ENCODE results near the gene HOATZ.

Gene HOATZ

DNA sequence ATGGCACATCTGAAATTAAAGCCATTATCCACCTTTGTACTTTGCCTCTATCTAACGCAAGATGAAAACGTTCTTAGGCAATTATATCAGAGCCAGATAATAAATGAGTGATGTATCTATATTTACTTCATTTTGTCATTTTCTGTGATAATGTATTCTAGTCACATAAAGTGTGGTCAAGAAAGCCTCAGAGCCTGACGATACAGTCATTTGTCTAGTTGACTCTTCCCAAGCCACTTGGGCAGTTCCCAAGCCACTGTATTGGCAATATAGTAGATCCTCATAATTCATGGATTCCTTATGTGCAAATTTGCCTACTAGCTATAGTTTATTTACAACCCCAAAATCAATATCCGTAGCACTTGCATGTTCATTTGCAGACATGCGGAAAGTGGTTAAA lies 7.8 kb downstream of the HOATZ start:
- DNase-seq (ENCODE audit: low read depth): no peak

DNA sequence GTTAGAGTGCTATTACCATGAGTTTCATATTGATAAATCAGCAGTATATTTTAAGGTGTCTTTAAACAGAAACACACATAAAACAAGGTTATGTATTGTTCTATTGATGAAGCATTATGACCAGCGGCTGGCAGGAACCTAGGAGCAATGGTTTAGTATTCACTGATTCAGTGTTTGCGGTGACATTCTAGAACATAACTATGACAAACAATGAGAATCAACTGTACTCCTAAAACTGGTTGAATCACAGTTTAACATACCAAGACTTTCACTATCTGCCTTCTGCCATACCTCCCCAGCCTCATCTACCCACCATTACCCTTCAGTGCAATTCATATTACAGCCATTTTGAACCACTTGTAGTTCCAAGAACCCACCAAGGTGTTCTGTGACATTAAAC lies 8.8 kb downstream of the HOATZ start:
- DNase-seq (ENCODE audit: low read depth): no peak

DNA sequence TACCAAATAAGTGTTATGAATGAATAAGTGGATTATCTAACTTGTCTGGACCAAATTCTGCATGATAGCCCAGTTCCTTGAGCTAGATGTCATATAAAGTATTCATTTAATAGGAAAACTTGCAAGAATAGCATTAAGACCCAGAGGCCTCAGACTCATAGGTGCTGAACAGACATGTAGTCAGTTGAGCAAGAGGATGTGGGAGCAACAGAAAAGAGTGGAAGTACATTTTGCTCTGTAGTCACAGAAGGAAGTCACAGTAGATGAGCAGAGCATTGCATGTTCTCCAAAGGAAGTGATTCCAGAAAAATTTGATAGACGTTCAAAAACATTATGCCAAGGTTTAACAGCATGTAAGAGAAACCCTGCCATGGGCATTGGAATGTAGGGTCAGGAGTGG lies 9.5 kb downstream of the HOATZ start:
- no peak for DNase-seq (ENCODE audit: low read depth)

DNA sequence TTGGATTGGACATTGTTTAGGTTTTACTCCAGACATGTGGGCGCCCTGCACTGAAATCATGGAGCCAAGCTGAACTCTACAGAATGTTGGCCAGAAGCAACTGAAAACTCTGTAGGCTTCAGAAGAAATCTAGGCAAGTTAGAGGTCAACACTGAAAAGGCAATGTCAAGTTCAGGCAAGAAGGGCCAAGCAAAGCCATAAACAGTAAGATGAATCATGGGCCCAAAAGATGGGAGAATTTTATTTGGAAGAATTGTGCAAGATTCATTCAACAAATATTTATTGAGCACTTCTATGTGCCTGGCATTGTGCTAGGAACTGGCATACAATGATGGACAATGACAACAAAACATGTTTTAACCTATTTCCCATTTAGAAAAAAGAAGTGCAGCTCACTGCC lies 10.9 kb downstream of the HOATZ start:
- DNase-seq (ENCODE audit: low read depth): no peak

DNA sequence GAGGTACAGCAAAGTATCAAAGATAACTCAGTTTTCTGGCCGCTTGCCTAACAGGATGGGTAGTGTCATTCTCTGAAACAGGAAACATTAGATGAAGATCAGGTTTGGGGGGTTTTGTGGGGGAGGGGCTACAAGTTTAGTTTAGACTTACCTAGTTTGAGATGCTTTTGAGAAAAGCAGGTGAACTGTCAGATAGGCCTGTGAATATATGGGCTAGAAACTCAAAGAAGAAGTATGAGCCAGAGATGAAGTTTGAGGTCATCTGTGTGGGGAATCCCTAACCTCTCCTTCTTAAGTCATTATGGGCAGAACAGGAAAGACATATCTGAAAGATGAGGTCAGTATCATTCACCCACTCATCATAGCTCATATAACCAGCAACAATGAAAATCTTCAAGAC lies 11.9 kb downstream of the HOATZ start:
- DNase-seq (ENCODE audit: low read depth): peak; percentile 89

DNA sequence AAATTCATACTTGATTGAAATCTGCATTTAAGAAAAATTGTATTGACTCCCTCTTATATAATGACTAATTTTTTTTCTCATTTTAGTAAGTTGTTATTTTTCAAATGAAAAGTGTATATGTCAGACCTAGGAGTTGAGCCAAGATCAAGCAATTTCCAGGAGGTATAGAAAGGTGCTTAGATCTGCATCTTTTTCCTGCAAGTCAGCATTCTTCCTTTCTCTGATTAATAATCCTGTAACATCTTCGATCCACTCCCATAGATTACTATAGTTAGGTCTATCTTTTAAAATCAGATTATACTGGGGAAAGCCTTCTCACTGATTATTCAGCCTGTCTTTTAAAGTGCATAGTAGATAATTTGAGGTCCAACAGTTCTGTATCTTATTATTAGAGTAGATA lies 12.7 kb downstream of the HOATZ start:
- DNase-seq (ENCODE audit: low read depth): no peak

DNA sequence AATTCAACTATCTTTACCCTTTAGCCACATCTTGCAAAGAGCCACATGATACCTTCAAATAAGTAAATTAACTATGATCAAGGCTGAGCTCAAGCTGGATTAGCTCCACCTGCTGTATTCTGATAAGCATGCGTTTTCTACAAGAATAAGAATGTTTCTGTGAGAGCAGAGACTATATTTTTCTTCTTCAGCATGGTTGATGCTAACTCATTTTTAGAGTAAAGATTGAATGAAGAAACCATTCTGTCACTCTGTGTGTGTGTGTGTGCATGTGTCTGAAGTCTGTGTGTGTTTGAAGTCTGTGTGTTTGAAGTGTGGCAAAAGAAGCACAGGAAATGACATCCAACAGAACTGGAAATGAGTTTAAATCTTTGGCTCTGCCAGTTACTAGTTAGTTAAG lies 14.0 kb downstream of the HOATZ start:
- DNase-seq (ENCODE audit: low read depth): peak; percentile 41

DNA sequence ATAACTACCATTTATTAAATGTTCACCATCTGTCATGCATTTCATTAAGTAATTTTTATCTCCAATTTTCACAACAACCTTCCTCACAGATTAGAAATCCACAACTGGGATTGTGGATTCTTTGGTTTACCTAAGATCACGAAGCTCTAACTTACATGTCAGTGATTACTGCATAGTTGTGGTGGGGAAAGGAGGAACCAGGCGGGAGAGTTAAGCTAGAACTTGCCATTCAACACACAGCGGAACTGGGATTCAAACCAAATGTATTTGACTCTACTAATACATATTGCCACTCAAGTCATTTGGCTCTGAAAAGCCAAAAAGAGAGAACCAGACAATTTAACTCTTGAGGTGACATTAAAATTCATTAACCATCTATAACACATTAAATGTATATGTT lies 15.5 kb downstream of the HOATZ start:
- peak; percentile 35 for DNase-seq (ENCODE audit: low read depth)

DNA sequence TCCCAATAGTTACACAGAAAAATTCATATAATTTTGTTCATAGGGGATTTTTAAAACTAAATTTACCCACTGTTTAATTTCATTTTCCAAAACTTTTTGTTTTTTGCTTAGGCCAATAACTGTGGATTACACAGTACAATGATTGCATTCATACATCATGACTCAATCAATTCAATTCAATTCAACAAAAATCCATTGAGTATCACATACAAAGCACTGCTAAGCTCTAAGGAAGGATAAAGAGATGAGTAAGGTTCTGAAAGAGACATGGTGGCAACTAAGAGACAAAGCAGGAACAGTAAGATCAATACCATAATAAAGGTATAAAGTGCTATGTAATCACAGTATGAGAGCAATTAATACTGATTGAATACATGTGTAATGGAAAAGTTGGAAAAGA lies 16.6 kb downstream of the HOATZ start:
- DNase-seq (ENCODE audit: low read depth): peak; percentile 81

DNA sequence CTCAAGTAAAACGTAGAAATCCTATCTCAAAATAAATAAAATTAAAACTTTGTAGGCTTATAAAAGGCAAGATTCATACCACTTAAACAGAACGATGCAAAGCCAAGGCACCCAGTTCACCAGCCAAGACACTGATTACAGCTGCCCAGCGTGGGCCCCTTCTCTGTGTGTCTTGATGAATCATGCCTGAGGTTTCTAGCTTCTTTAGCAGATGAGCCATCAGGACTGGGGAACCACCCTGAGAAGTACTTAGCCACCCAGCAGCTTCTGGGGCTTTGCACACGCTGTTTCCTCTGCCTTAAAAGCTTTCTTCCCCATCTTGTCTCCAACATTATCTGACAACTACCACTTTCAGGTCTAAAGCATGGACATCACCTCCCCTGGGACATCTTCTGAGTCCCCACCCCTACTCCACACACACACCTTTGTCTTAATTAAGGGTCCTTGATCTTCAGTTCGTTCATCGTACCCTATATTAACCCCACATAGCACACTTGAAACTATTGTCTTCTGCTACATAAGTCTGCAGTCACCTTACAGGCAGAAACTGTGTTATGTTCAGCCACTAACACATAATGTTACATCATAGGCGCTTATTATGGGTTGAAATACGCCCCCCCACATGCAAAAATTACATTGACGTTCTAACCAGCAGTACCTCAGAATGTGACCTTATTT lies 17.2 kb downstream of the HOATZ start:
- DNase-seq (ENCODE audit: low read depth): peak; percentile 97

DNA sequence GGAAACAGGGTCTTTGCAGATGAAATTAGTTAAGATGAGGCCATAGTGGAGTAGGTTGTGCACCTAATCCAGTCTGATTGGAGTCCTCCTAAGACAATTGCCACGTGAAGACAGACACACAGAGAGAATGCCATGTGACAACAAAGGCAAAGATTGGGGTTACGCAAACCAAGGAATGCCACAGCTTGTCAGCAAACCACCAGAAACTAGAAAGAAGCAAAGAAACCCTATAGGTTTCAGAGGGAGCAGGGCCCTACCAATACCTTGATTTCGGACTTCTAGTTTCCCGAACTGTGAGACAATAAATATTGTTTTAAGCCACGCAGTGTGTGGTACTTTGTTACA lies 17.8 kb downstream of the HOATZ start:
- no peak for DNase-seq (ENCODE audit: low read depth)

DNA sequence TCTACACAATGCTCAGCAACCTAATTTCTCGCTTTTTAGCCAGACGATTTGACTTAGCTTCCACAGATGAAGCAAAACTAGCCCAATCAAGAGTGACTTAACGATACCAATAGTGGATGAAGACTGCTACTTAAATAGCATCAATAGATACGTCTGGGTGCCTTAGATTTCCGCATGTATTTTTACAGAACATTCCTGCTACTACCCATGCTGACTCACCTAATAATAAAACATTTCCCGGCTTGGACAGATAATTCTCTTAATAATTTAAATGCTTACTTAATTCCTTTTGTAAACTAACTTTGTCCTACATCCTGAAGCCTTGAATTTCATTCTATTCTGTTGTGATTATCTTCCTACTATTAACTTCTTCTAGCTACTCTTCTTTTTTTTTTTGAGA lies 20.7 kb downstream of the HOATZ start:
- no peak for DNase-seq (ENCODE audit: low read depth)

DNA sequence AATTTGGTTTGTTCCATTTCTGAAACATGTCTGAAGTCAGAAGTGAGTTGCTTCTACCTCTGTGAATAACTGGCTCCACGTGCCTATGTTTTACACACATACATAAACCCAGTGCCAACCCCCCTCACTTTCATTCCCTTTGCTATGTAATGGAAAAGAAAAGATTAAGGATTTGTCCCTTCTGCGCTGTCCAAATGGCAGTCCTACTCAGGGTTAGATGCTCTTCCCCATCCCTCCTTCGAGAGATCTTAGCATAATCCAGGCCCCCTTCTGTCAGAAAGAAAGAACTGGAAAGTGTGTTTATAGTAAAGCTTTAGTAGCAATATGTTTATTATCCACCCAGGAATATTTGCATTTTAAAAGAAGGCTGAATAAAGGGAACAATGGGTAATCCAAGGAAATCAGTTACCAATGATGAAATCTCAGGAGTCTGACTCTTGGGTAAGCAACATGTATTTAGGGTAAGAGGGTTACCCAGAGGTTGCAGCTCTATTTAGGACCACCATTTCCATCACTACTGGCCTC lies 22.8 kb downstream of the HOATZ start:
- no peak for DNase-seq (ENCODE audit: low read depth)

DNA sequence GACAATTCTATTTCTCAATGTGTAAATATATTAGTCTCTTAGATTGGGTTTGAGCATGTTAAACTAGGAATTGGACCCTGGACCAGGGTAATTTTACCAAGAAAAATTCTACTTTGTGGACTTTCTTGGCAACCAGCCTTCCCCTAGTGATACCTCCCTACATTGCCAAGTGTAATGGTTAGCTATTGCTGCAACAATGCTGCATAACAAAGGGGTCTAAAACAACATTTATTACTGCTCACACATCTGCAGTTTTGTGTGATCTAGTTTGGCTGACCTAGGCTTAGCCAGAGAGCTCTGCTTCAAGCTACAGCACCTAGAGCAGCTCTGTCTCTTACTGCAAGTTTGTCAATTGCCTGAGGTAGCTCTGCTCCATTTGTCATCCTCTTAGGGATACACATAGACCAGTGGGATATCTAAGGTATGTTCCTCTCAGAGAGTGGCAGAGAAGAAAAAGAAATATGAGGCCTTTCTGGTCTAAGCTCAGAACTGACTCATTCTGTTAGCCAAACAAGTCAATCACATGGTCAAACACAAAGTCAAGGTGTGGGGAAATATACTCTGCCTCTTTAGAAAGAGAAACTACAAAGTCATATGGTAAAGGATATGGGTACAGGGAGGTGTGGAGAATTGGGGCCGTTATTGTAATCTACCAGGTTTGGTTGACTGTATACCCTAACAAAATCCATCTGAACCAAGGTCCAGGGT lies 24.0 kb downstream of the HOATZ start:
- peak; percentile 53 for DNase-seq (ENCODE audit: low read depth)

DNA sequence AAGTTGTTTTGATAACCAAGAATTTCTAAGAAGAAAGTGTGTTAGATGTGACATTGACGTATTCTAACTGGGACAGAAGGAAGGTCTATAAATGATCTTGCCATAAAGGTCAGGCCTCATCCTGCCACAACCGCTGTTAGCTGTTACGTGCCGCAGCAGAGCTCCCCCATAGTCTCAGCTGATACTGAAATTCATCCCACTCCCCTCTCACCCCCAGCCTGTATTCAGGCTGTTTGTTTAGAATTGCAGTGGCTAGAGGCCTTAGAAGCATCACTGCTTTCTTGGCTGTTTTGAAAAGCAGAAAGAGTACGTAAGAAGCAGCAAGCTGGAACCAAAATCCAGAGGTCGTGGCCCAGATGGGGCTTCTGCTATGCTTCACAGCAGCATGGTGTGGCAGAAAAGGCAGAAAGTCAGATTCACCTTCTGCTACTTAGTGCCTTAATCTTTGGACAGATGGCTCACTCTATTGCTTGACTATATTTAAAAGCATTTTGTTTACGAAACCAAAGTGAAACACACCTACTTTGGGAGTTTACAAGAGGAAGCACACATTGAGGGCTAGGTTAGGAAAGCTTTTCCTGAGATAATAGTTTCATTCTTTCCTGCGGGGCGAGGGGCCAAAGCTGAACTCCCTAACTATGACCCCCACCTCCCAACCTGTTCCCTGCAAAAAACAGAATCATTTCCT lies 25.0 kb downstream of the HOATZ start:
- DNase-seq (ENCODE audit: low read depth): no peak

DNA sequence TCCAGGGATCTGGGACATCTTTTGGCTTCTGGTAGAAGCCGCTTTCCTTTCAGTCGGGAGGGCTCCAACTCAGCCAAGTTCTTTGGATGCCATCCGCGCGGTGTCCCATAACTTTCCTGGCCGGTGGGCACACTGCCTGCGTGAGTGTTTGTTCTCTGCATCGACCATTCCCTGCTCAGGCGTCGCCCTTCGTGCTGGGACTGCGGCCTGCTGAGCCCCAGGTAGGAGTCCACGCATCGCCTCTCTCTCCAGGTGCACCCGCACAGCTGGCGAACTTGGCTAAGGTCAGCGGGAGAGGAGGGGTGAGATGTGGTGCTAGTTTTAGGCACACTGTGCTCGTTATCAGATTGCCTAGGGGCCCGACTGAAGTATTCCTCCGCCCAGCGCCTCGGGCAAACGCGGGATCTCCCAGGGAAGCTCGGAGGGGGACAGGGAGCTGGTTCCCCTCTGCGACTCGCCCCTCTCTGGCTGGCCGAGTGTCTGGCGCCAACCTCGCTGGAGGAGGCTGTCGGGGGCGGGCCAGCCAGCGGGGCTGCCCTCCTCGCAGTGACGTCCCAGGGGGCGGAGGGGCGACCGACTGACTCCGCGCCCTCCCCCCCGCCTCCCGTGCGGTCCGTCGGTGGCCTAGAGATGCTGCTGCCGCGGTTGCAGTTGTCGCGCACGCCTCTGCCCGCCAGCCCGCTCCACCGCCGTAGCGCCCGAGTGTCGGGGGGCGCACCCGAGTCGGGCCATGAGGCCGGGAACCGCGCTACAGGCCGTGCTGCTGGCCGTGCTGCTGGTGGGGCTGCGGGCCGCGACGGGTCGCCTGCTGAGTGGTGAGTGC lies 25.7 kb downstream of the HOATZ start, which contains the start of gene LAYN:
LAYN (plus strand) TSS at position 607 of the 823 bp plus-strand sequence; CDS start at position 731, 124 bp downstream.
- peak; percentile 83 for DNase-seq (ENCODE audit: low read depth)

DNA sequence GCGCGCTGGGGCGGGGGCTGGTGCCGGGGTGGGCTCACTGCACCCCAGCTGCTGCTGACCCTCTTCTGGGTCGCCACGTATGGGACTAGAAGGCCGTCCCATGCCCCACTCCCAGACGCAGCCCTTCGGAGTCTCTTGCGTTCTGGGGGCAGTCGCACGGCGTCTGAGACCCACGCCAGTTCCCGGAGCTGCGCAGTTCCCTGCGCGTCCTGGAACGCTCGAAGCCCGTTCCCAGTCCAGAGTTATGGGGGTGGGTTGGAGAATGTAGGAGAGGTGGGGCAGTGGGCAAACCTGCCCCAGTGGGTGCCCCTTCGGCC lies 26.3 kb downstream of the HOATZ start:
- DNase-seq (ENCODE audit: low read depth): no peak

DNA sequence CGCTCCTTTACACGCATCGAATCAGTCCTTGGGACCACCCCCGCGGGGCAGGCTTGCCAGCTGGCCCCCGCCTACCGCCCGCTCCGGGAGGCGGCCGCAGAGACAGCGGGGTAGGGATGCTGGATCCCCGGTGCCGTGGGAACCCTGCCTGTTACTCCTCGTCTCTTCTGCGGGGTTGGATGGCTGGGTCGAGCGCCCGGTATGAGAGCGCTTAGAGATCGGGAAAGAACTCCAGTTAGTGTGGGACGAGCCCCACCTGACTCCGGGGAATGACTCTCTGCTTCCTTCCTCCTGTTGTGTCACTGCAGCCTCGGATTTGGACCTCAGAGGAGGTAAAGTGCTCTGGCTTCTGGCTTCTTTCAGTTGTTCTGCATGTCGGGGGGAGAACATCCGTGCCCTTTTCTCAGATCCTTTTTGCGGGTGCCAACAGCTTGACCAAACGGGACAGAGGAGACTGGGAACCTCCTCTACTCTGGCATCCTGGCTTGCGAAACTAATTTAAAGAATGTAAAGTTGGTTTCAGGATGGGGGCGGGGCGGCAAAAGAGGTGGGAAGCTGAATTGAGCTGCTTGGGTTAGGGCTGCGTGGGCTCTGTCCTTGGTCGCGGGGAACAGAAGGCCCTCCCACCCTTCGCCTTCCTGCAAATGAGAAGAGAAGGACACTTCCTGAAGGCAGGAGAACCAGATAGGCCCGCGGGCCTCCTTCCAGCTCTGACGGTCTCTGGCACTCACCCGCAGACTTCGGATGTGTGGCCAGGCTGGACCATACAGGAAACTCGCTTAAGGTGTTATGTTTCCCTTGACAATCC lies 26.9 kb downstream of the HOATZ start:
- peak; percentile 92 for DNase-seq (ENCODE audit: low read depth)

DNA sequence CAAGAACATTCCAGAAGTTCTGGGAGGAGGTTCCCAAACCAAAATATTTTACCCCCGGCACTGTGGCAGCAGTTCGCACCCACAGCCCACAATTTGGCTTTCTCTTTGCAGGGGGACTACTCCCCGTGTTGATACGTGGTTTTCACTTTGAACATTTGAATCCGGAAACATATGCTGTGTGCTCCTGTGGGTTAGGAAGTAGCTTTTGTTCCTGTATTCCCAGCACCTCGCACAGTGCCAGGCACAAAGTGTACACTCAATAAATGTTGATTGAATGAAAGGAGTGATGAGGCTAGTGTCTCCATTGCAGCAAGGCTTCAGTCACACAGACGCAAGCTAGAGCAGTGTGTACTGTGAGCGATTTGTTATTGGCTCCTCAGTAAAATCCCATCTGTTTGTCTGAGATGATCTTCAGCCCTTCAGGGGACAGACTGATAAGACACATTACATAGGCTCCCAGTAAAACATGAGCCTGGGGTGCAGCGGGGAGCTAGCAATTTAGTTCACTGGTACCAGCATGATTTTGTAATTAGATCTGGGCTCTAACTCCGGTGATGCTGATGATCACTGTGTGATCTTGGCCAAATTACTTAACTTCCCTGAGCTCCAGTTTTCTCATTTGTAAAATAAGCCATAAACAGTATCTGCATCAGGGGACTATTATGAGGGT lies 28.2 kb downstream of the HOATZ start:
- no peak for DNase-seq (ENCODE audit: low read depth)

DNA sequence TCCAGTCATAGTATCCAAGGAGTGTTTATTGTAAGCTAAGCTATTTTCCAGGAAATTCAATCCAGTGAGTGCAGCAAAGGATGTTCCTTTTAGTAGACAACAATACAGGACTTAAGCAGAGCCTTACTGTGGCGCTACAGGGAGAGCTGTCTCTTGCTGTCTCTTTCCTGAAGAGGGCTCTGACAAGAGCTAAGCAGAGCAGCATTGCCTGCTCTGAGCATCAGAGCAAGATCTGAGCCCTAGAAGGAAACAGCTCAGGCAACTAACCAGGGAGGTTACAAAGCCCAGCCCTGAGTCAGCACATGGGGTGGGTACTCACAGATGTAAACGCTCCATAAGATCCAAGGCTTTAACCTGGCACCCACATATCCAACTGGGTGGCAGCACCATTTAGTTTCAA lies 33.9 kb downstream of the HOATZ start:
- DNase-seq (ENCODE audit: low read depth): no peak

Measured in ELR (cell line).